HepG2 (cell line): ENCODE results near the gene MAP3K7CL. TPM values are rescaled to one million over a fixed set of nuclear protein-coding genes. Genes with fewer than 3 reads are reported as not detected.

Experiments
- ATAC-seq: fragments of 200-7000 bp; cut with Tn5 transposase; 3 replicates; pipeline ENCODE4 v1.9.1; 2020; ENCODE audit warnings: mild to moderate bottlenecking, moderate library complexity
- Bru-seq: library from RNA; stranded (reverse); fragments of 400-500 nt; gene quantifications from one replicate; lab custom pipeline; 2021; lab: Mats Ljungman, UMichigan
- BruChase-seq, 2 experiments: library from RNA; stranded (reverse); fragments of 400-500 nt; gene quantifications; one replicate each; lab custom pipeline; 2021; lab: Mats Ljungman, UMichigan
- BruUV-seq: library from RNA; stranded (reverse); fragments of 400-500 nt; replicated peaks from 2 replicates; lab custom pipeline; 2021; lab: Mats Ljungman, UMichigan
- CTCF ChIA-PET: fragments of 300-600 bp; formaldehyde crosslinking; extraction: SDS; loops from one replicate; lab custom pipeline; 2021; ENCODE audit warnings: low total read pairs, inconsistent platforms, low intra/inter-chr PET ratio; lab: Yijun Ruan, JAX
- POLR2A ChIA-PET: fragments of 350-600 bp; sonication (Branson Sonifier 250); formaldehyde crosslinking; loops from one replicate; lab custom pipeline; 2020; ENCODE audit warnings: antibody characterized with exemption, inconsistent platforms; lab: Yijun Ruan, JAX
- DNase-seq: peaks from one replicate; pipeline ENCODE4 v3.0.0-alpha.2; 2015; ENCODE audit warnings: low spot score
- FAIRE-seq: peaks from 3 replicates; lab custom pipeline; 2011; peaks lifted over from hg19 to GRCh38; lab: Jason Lieb, UNC
- H2AFZ ChIP-seq: one replicate; pipeline ENCODE4 v1.6.1; 2011; ENCODE audit warnings: low read length, inconsistent platforms
- H3K27ac ChIP-seq: fragments of 300-600 bp; 3 replicates; pipeline ENCODE4 v1.8.0; 2011; ENCODE audit warnings: mixed run types, mild to moderate bottlenecking, mixed read lengths, low read length, inconsistent platforms; ENCODE audit not compliant: insufficient read depth; ENCODE audit errors: extremely low read length
- H3K27me3 ChIP-seq, 2 experiments: fragments of 200-600 bp in 1 of 2; 2 replicates in 1 of 2; 3 replicates in 1 of 2; pipeline versions ENCODE4 v1.6.0 to v1.8.0; 2011; ENCODE audit warnings: low read length in 2 of 2, mild to moderate bottlenecking in 2 of 2, moderate library complexity in 2 of 2, inconsistent platforms in 1 of 2; ENCODE audit not compliant: insufficient read depth in 2 of 2, control insufficient read depth in 1 of 2
- H3K36me3 ChIP-seq, 2 experiments: fragments of 200-600 bp in 1 of 2; replicated peaks in 1 of 2; 2 replicates in 1 of 2; 3 replicates in 1 of 2; pipeline versions ENCODE4 v1.5.1 to v1.8.0; 2011; ENCODE audit warnings: low read length in 2 of 2, inconsistent platforms in 1 of 2; ENCODE audit not compliant: insufficient read depth in 2 of 2, control insufficient read depth in 1 of 2
- H3K4me1 ChIP-seq: 2 replicates; pipeline ENCODE4 v1.5.1; 2012; ENCODE audit warnings: low read length, inconsistent platforms; ENCODE audit not compliant: insufficient read depth
- H3K4me2 ChIP-seq: 2 replicates; pipeline ENCODE4 v1.6.0; 2011; ENCODE audit warnings: low read depth, low read length, inconsistent platforms
- H3K4me3 ChIP-seq, 3 experiments: fragments of 200-600 bp in 1 of 3; sonication (generic), shearing (Covaris generic) in 1 of 3; replicated peaks in 1 of 3; 2 replicates each; pipeline ENCODE4 v1.5.1; 2011 to 2016; ENCODE audit warnings: low read length in 3 of 3, inconsistent platforms in 2 of 3, low read depth in 2 of 3, mild to moderate bottlenecking in 2 of 3, control low read depth in 1 of 3, mixed read lengths in 1 of 3; ENCODE audit not compliant: insufficient read depth in 1 of 3
- H3K79me2 ChIP-seq: one replicate; pipeline ENCODE4 v1.6.1; 2011; ENCODE audit warnings: low read length, inconsistent platforms; ENCODE audit not compliant: insufficient read depth
- H3K9ac ChIP-seq: 2 replicates; pipeline ENCODE4 v1.6.0; 2011; ENCODE audit warnings: mild to moderate bottlenecking, low read depth, low read length, inconsistent platforms; ENCODE audit not compliant: insufficient read depth
- H3K9me3 ChIP-seq: 2 replicates; pipeline ENCODE4 v1.5.1; 2012; ENCODE audit warnings: mild to moderate bottlenecking, low read length
- H4K20me1 ChIP-seq: 2 replicates; pipeline ENCODE4 v1.6.0; 2011; ENCODE audit warnings: inconsistent platforms, mild to moderate bottlenecking, low read length, moderate library complexity; ENCODE audit not compliant: insufficient read depth
- ATF6 ChIP-seq: sonication (generic); formaldehyde crosslinking; conservative IDR thresholded peaks from 2 replicates; pipeline ENCODE4 v1.4.0; 2020; ENCODE audit warnings: missing genetic modification reagents
- DBP ChIP-seq: sonication (generic); formaldehyde crosslinking; IDR thresholded peaks from 2 replicates; pipeline ENCODE4 v1.4.0; 2020; ENCODE audit warnings: missing genetic modification reagents; ENCODE audit errors: not compliant biosample characterization
- DMAP1 ChIP-seq: IDR thresholded peaks from 2 replicates; pipeline ENCODE4 v1.6.1; 2016
- KLF13 ChIP-seq: sonication (generic); formaldehyde crosslinking; IDR thresholded peaks from 2 replicates; pipeline ENCODE4 v1.4.0; 2020; ENCODE audit warnings: mild to moderate bottlenecking, missing genetic modification reagents
- MNT ChIP-seq: fragments of 450-650 bp; IDR thresholded peaks from 2 replicates; pipeline ENCODE4 v1.6.1; 2016
- NONO ChIP-seq, 2 experiments: fragments of 450-650 bp in 1 of 2; sonication (generic) in 1 of 2; formaldehyde crosslinking in 1 of 2; IDR thresholded peaks in 1 of 2; conservative IDR thresholded peaks in 1 of 2; 2 replicates each; pipeline versions ENCODE4 v1.6.1 to v1.8.0; 2017 to 2022; ENCODE audit warnings: mild to moderate bottlenecking in 1 of 2, missing genetic modification reagents in 1 of 2, moderate library complexity in 1 of 2
- SALL1 ChIP-seq: sonication (generic); formaldehyde crosslinking; IDR thresholded peaks from 2 replicates; pipeline ENCODE4 v1.8.0; 2022; ENCODE audit warnings: mild to moderate bottlenecking, missing genetic modification reagents
- SMC3 ChIP-seq: IDR thresholded peaks from 2 replicates; pipeline ENCODE4 v1.6.1; 2011; ENCODE audit warnings: low read length, improper control_type of control experiment
- SRSF9 ChIP-seq: fragments of 200-400 bp; formaldehyde crosslinking; IDR thresholded peaks from 2 replicates; pipeline ENCODE4 v1.6.1; 2018; ENCODE audit warnings: borderline replicate concordance, mild to moderate bottlenecking, low read depth, low read length; ENCODE audit not compliant: insufficient read depth, poor library complexity, severe bottlenecking
- ZBTB42 ChIP-seq: sonication (generic); formaldehyde crosslinking; IDR thresholded peaks from 2 replicates; pipeline ENCODE4 v1.5.0; 2020; ENCODE audit warnings: mild to moderate bottlenecking, missing genetic modification reagents
- ZNF441 ChIP-seq: sonication (generic); formaldehyde crosslinking; IDR thresholded peaks from 2 replicates; pipeline ENCODE4 v1.7.0; 2021; ENCODE audit warnings: missing genetic modification reagents, borderline replicate concordance
- WGBS: methylation state at CpG from one replicate; pipeline ENCODE4 v1.1.6; 2017; ENCODE audit warnings: low lambda C conversion rate; 5-methylcytosine and 5-hydroxymethylcytosine counted together
- in situ Hi-C: cut with HindIII; loops from 2 replicates; pipeline ENCODE4 v1.10.0; 2017; ENCODE audit warnings: low pct_unique_long_range_greater_than_20kb; ENCODE audit not compliant: extremely low pct_ligation_motif_present
- intact Hi-C: fragments of 100-400 bp; cut with micrococcal nuclease; formaldehyde crosslinking; loops from one replicate; pipeline ENCODE4 v1.10.0; 2022; ENCODE audit not compliant: unreplicated experiment
- long read RNA-seq, 2 experiments: library from RNA in 1 of 2; library from polyadenylated mRNA in 1 of 2; stranded (forward) in 1 of 2; unstranded in 1 of 2; transcript quantifications; one replicate each; pipeline ENCODE4 v2.0.0, GENCODE V29; 2019 to 2022
- polyA minus RNA-seq, 3 experiments: library from RNA; depleted of rRNA, polyadenylated mRNA; stranded (reverse); fragments of >200 nt; gene quantifications; 2 replicates each; pipeline ENCODE4 v1.2.3, GENCODE V29; 2011; ENCODE audit warnings: low replicate concordance in 1 of 3
- polyA plus RNA-seq, 8 experiments: library from polyadenylated mRNA; depleted of rRNA in 3 of 8; stranded (reverse) in 7 of 8; unstranded in 1 of 8; fragments of >200 nt; fragmentation: Illumina TruSeq in 4 of 8; extraction: Trizol in 4 of 8; gene quantifications; 2 replicates each; pipeline versions ENCODE4 v1.2.1 to v1.2.3, GENCODE V29; 2011 to 2016; ENCODE audit warnings: low read depth in 4 of 8, missing spikeins in 1 of 8, mixed read lengths in 1 of 8; ENCODE audit not compliant: insufficient read depth in 1 of 8
- total RNA-seq, 5 experiments: library from RNA; depleted of rRNA; stranded (reverse); fragments of >200 nt; fragmentation: Illumina TruSeq; extraction: Trizol; gene quantifications; 2 replicates each; pipeline ENCODE4 v1.2.3, GENCODE V29; 2016; ENCODE audit warnings: low read depth in 1 of 5

MAP3K7CL gene
- total RNA-seq (2016; rRNA removed; fragmentation: Illumina TruSeq; extraction: Trizol) (0.15 TPM in 1 of 2 replicates, not detected in the other), polyA plus RNA-seq (2011; rRNA removed) (0.04 TPM in 1 of 2 replicates, not detected in the other), polyA minus RNA-seq (2011; rRNA and poly(A)+ RNA removed; ENCODE audit: low replicate concordance) (5.5 TPM in 1 of 2 replicates, not detected in the other), Bru-seq, nascent RNA (percentile 14 among the genes with signal in this experiment), BruChase-seq, experiment 1, labeled RNA remaining after a 6-hour chase (percentile 12 among the genes with signal in this experiment), BruChase-seq, experiment 2, labeled RNA remaining after a 2-hour chase (percentile 14 among the genes with signal in this experiment)
- total RNA-seq (2016; cell fraction: cytosol; rRNA removed; fragmentation: Illumina TruSeq; extraction: Trizol; ENCODE audit: low read depth): not detected in 2 replicates
- total RNA-seq (2016; cell fraction: insoluble cytoplasmic fraction; rRNA removed; fragmentation: Illumina TruSeq; extraction: Trizol): 0.37 TPM in 1 of 2 replicates, not detected in the other
- not detected in 2 replicates for total RNA-seq (2016; cell fraction: membrane; rRNA removed; fragmentation: Illumina TruSeq; extraction: Trizol)
- not detected in 2 replicates for total RNA-seq (2016; cell fraction: nucleus; rRNA removed; fragmentation: Illumina TruSeq; extraction: Trizol)
- polyA plus RNA-seq (2011; cell fraction: cytosol; rRNA removed): 0.04 TPM in 1 of 2 replicates, not detected in the other
- not detected in 2 replicates for polyA plus RNA-seq (2011; cell fraction: nucleus; rRNA removed)
- not detected in 2 replicates for polyA plus RNA-seq (2012)
- polyA plus RNA-seq (2016; cell fraction: cytosol; fragmentation: Illumina TruSeq; extraction: Trizol; ENCODE audit: low read depth): 0.18 TPM in 1 of 2 replicates, not detected in the other
- polyA plus RNA-seq (2016; cell fraction: insoluble cytoplasmic fraction; fragmentation: Illumina TruSeq; extraction: Trizol; ENCODE audit: low read depth): not detected in 2 replicates
- 0.13 and 0.19 TPM in 2 replicates for polyA plus RNA-seq (2016; cell fraction: membrane; fragmentation: Illumina TruSeq; extraction: Trizol; ENCODE audit: low read depth)
- polyA plus RNA-seq (2016; cell fraction: nucleus; fragmentation: Illumina TruSeq; extraction: Trizol; ENCODE audit: insufficient read depth, low read depth): not detected in 2 replicates
- not detected in 2 replicates for polyA minus RNA-seq (2011; cell fraction: cytosol; rRNA and poly(A)+ RNA removed)
- polyA minus RNA-seq (2011; cell fraction: nucleus; rRNA and poly(A)+ RNA removed): not detected in 2 replicates
- long read RNA-seq, experiment 1: 0 reads
- long read RNA-seq, experiment 2: 0 reads

GRCh38 chr21:29130270-29130969, at the start of gene MAP3K7CL:
TSS of gene MAP3K7CL (plus strand) at chr21:29130644. CDS start at chr21:29133345, 2,701 bp downstream.
- no peaks in the 10 kb centered on the region for H3K9me3 ChIP-seq
- H3K9ac ChIP-seq: no peak within 1 kb of the TSS
- in situ Hi-C loops: no loop called here
- H3K27ac ChIP-seq: no peak within 1 kb of the TSS
- no peaks in the 10 kb centered on the region for H3K4me1 ChIP-seq
- POLR2A ChIA-PET: no interaction called here
- H3K4me3 ChIP-seq: no peak within 1 kb of the TSS
- DNase-seq: no peak
- no peaks in the 10 kb centered on the region for H3K36me3 ChIP-seq
- intact Hi-C loops: no loop called here
- 48% methylated on average over 12 of the region's 12 CpGs for WGBS
- no peaks in the 10 kb centered on the region for H3K79me2 ChIP-seq
- no peaks in the 10 kb centered on the region for H4K20me1 ChIP-seq
- ATAC-seq: no peak
- FAIRE-seq: no peak
- H3K4me2 ChIP-seq: no peak within 1 kb of the TSS
- CTCF ChIA-PET: no interaction called here
- H3K27me3 ChIP-seq: peaks cover 0 to 2% of the 10 kb centered on the region in 2 experiments; a peak in 2 of 5 replicates
- BruUV-seq: no TSS peak
- no peak within 1 kb of the TSS for H2AFZ ChIP-seq
- no peak for TF ChIP-seq MNT
- TF ChIP-seq ZBTB42 (CRISPR knock-in tag): no peak
- TF ChIP-seq ATF6 (CRISPR knock-in tag): no peak
- no peak for TF ChIP-seq ZNF441 (CRISPR knock-in tag)
- no peak for TF ChIP-seq DMAP1 (CRISPR knock-in tag)
- no peak for TF ChIP-seq KLF13 (CRISPR knock-in tag)
- TF ChIP-seq NONO (IDR thresholded peaks at IDR 0.05): no peak
- no peak for TF ChIP-seq NONO (CRISPR knock-in tag; conservative IDR thresholded peaks at IDR 0.05)
- no peak for TF ChIP-seq SRSF9
- no peak for TF ChIP-seq DBP (CRISPR knock-in tag)
- no peak for TF ChIP-seq SMC3
- TF ChIP-seq SALL1 (CRISPR knock-in tag): no peak
